ENCODE measurements around the gene PLD1.

The PLD1 gene

GRCh38 chr3:171776839-171777583, 33.3 kb downstream of the PLD1 start:
- Histone ChIP-seq H3K27me3 (ENCODE audit: insufficient read depth, low read depth, severe bottlenecking) (no peaks in the 10 kb centered on the region), H3K27ac (no peak overlapping the region), H3K36me3 (no peaks in the 10 kb centered on the region), H3K4me3 (ENCODE audit: low read depth, low read length) (no peak overlapping the region), H3K9me3 (ENCODE audit: severe bottlenecking) (no peaks in the 10 kb centered on the region)
- TF ChIP-seq CTCF (IDR thresholded peaks at IDR 0.05; ENCODE audit: low read depth, low read length) = no peak
- no peak for DNase-seq

GRCh38 chr3:171776411-171776810, 33.9 kb downstream of the PLD1 start:
- Histone ChIP-seq H3K27me3 (ENCODE audit: insufficient read depth, low read depth, severe bottlenecking) (no peaks in the 10 kb centered on the region), H3K27ac (no peak overlapping the region), H3K9me3 (ENCODE audit: severe bottlenecking) (no peaks in the 10 kb centered on the region), H3K4me3 (ENCODE audit: low read depth, low read length) (no peak overlapping the region), H3K36me3 (no peaks in the 10 kb centered on the region)
- DNase-seq = no peak
- no peak for TF ChIP-seq CTCF (IDR thresholded peaks at IDR 0.05; ENCODE audit: low read depth, low read length)

- H3K27me3 ChIP-seq (ENCODE audit: insufficient read depth, low read depth, severe bottlenecking) = no peaks in the 10 kb centered on the region
- H3K9me3 ChIP-seq (ENCODE audit: severe bottlenecking) = no peaks in the 10 kb centered on the region
- no peak overlapping the region for H3K27ac ChIP-seq
- TF ChIP-seq CTCF (IDR thresholded peaks at IDR 0.05; ENCODE audit: low read depth, low read length) = no peak
- no peak overlapping the region for H3K4me3 ChIP-seq (ENCODE audit: low read depth, low read length)
- no peak for DNase-seq
- H3K36me3 ChIP-seq = no peaks in the 10 kb centered on the region
Measured at GRCh38 chr3:171775943-171776342, 34.3 kb downstream of the PLD1 start.

- no peak for DNase-seq
- Histone ChIP-seq H3K36me3 (no peaks in the 10 kb centered on the region), H3K27me3 (ENCODE audit: insufficient read depth, low read depth, severe bottlenecking) (no peaks in the 10 kb centered on the region), H3K9me3 (ENCODE audit: severe bottlenecking) (no peaks in the 10 kb centered on the region), H3K4me3 (ENCODE audit: low read depth, low read length) (no peak overlapping the region), H3K27ac (no peak overlapping the region)
- TF ChIP-seq CTCF (IDR thresholded peaks at IDR 0.05; ENCODE audit: low read depth, low read length) = no peak
Measured at GRCh38 chr3:171774521-171774920, 35.8 kb downstream of the PLD1 start.

GRCh38 chr3:171772427-171773056, 37.7 kb downstream of the PLD1 start:
- Histone ChIP-seq H3K36me3 (no peaks in the 10 kb centered on the region), H3K27me3 (ENCODE audit: insufficient read depth, low read depth, severe bottlenecking) (no peaks in the 10 kb centered on the region), H3K9me3 (ENCODE audit: severe bottlenecking) (no peaks in the 10 kb centered on the region), H3K4me3 (ENCODE audit: low read depth, low read length) (no peak overlapping the region), H3K27ac (no peak overlapping the region)
- TF ChIP-seq CTCF (IDR thresholded peaks at IDR 0.05; ENCODE audit: low read depth, low read length) = peak; percentile 61
- DNase-seq = peak; percentile 65

Measured in WERI-Rb-1 (cell line).